ENCODE data around the gene ISYNA1.

The ISYNA1 gene

GRCh38 chr19:18430417-18431144 is 7.4 kb downstream of the ISYNA1 start:
- DNase-seq = no peak

- DNase-seq = peak; percentile 46
These were observed 8.1 kb downstream of the ISYNA1 start for GRCh38 chr19:18429717-18430416.

- peak; percentile 94 for DNase-seq
These were observed 8.9 kb downstream of the ISYNA1 start for GRCh38 chr19:18428787-18429674.

GRCh38 chr19:18428173-18428786 is 9.7 kb downstream of the ISYNA1 start:
- peak; percentile 58 for DNase-seq

GRCh38 chr19:18427743-18428113 is 10.2 kb downstream of the ISYNA1 start:
- DNase-seq = no peak

GRCh38 chr19:18427080-18427742 is 10.7 kb downstream of the ISYNA1 start:
- no peak for DNase-seq

GRCh38 chr19:18426416-18426767 is 11.5 kb downstream of the ISYNA1 start:
- DNase-seq = no peak

GRCh38 chr19:18425515-18426415 is 12.2 kb downstream of the ISYNA1 start:
- DNase-seq = no peak

- DNase-seq = no peak
These were observed 12.9 kb downstream of the ISYNA1 start for GRCh38 chr19:18424890-18425514.

GRCh38 chr19:18424122-18424889 is 13.6 kb downstream of the ISYNA1 start:
- DNase-seq = no peak

- peak; percentile 45 for DNase-seq
These were observed 14.5 kb downstream of the ISYNA1 start for GRCh38 chr19:18423258-18424020.

GRCh38 chr19:18422530-18423191 is 15.3 kb downstream of the ISYNA1 start:
- no peak for DNase-seq

GRCh38 chr19:18421371-18421959 is 16.5 kb downstream of the ISYNA1 start:
- no peak for DNase-seq

GRCh38 chr19:18420930-18421329 is 17.0 kb downstream of the ISYNA1 start:
- DNase-seq = no peak

GRCh38 chr19:18419699-18420460 is 18.1 kb downstream of the ISYNA1 start:
- peak; percentile 55 for DNase-seq

- DNase-seq = peak; percentile 89
These were observed 18.7 kb downstream of the ISYNA1 start, which contains the start of gene SSBP4 for GRCh38 chr19:18419195-18419698. Gene SSBP4 (plus strand): TSS chr19:18419398. CDS start chr19:18419649, 251 bp downstream.
